Ishikawa (cell line): ENCODE data around the gene KIAA0825.

Source experiments
- CEBPB ChIP-seq: IDR thresholded peaks from 2 replicates; pipeline ENCODE4 v1.6.1; 2012
- EGR1 ChIP-seq: IDR thresholded peaks from 2 replicates; pipeline ENCODE4 v1.6.1; 2012
- EP300 ChIP-seq: IDR thresholded peaks from 2 replicates; pipeline ENCODE4 v1.6.1; 2012; ENCODE audit warnings: borderline replicate concordance
- FOXM1 ChIP-seq: IDR thresholded peaks from 2 replicates; pipeline ENCODE4 v1.6.1; 2012; ENCODE audit warnings: low read depth, borderline replicate concordance
- RAD21 ChIP-seq: IDR thresholded peaks from 2 replicates; pipeline ENCODE4 v1.6.1; 2012; ENCODE audit warnings: low read depth
- TAF1 ChIP-seq: IDR thresholded peaks from 2 replicates; pipeline ENCODE4 v1.6.1; 2012; ENCODE audit warnings: low read depth, mild to moderate bottlenecking
- TCF12 ChIP-seq: IDR thresholded peaks from 2 replicates; pipeline ENCODE4 v1.6.1; 2012; ENCODE audit warnings: low read depth
- YY1 ChIP-seq: IDR thresholded peaks from 2 replicates; pipeline ENCODE4 v1.6.1; 2012; ENCODE audit warnings: low read depth
- TF ChIP-seq, protein P1 (sequence below): IDR thresholded peaks from 2 replicates; pipeline ENCODE4 v1.6.1; 2012; ENCODE audit warnings: low read depth, mild to moderate bottlenecking

- no peak for TF ChIP-seq TAF1
- TF ChIP-seq RAD21 = no peak
- TF ChIP-seq, protein P1, sequence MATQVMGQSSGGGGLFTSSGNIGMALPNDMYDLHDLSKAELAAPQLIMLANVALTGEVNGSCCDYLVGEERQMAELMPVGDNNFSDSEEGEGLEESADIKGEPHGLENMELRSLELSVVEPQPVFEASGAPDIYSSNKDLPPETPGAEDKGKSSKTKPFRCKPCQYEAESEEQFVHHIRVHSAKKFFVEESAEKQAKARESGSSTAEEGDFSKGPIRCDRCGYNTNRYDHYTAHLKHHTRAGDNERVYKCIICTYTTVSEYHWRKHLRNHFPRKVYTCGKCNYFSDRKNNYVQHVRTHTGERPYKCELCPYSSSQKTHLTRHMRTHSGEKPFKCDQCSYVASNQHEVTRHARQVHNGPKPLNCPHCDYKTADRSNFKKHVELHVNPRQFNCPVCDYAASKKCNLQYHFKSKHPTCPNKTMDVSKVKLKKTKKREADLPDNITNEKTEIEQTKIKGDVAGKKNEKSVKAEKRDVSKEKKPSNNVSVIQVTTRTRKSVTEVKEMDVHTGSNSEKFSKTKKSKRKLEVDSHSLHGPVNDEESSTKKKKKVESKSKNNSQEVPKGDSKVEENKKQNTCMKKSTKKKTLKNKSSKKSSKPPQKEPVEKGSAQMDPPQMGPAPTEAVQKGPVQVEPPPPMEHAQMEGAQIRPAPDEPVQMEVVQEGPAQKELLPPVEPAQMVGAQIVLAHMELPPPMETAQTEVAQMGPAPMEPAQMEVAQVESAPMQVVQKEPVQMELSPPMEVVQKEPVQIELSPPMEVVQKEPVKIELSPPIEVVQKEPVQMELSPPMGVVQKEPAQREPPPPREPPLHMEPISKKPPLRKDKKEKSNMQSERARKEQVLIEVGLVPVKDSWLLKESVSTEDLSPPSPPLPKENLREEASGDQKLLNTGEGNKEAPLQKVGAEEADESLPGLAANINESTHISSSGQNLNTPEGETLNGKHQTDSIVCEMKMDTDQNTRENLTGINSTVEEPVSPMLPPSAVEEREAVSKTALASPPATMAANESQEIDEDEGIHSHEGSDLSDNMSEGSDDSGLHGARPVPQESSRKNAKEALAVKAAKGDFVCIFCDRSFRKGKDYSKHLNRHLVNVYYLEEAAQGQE = no peak
- no peak for TF ChIP-seq CEBPB
- no peak for TF ChIP-seq FOXM1
- TF ChIP-seq EGR1 = no peak
- TF ChIP-seq EP300 = no peak
- TF ChIP-seq TCF12 = no peak
- TF ChIP-seq YY1 = no peak
Observed at GRCh38 chr5:94196953-94197352, 421.5 kb downstream of the KIAA0825 start.
